ENCODE results near the gene PWWP2B.

The PWWP2B gene

DNA sequence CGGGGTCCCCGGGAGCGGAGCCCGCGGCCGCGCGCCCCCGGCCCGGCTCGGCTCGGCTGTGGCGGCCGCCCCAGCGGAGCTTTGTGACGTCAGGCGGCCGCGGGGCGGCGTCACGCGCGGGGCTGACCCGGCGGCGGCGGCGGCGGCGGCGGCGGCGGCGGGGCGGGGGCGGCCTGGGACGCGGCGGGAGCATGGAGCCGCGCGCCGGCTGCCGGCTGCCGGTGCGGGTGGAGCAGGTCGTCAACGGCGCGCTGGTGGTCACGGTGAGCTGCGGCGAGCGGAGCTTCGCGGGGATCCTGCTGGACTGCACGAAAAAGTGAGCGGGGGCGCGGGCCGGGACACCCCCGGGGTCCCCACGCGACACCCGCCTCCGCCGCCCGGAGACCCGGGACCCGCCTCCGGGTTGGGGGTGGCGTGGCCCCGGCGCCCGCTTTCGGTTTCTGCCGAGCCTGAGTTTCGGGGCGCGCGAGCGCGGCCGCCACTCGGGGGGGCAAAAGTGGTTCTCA lies at the start of gene PWWP2B:
PWWP2B (plus strand) TSS at position 165 of the 506 bp plus-strand sequence; CDS start at position 192, 27 bp downstream.
- TF ChIP-seq EP300 (IDR thresholded peaks at IDR 0.05; ENCODE audit: borderline replicate concordance) (no peak), TCF12 (IDR thresholded peaks at IDR 0.05; ENCODE audit: low read depth) (no peak; the same call in 1 of the 2 replicates), FOXM1 (IDR thresholded peaks at IDR 0.05; ENCODE audit: borderline replicate concordance, low read depth) (no peak), USF1 (IDR thresholded peaks at IDR 0.05) (no peak), TAF1 (IDR thresholded peaks at IDR 0.05; ENCODE audit: low read depth) (0 out of 2 replicates have a peak, but pooled peaks have one; percentile 37), TEAD4 (IDR thresholded peaks at IDR 0.05) (no peak), RAD21 (IDR thresholded peaks at IDR 0.05; ENCODE audit: low read depth) (no peak), CEBPB (IDR thresholded peaks at IDR 0.05) (no peak), ZBTB7A (IDR thresholded peaks at IDR 0.05; ENCODE audit: low read depth) (0 out of 2 replicates have a peak, but pooled peaks have one; percentile 51), EGR1 (IDR thresholded peaks at IDR 0.05) (peak; percentile 44; the same call in 1 of the 2 replicates), MAX (IDR thresholded peaks at IDR 0.05) (no peak), REST (IDR thresholded peaks at IDR 0.05; ENCODE audit: low read depth) (no peak), NFIC (IDR thresholded peaks at IDR 0.05) (no peak), YY1 (IDR thresholded peaks at IDR 0.05; ENCODE audit: low read depth) (no peak), CREB1 (IDR thresholded peaks at IDR 0.05; ENCODE audit: low read depth) (no peak)

- no peak for TF ChIP-seq TEAD4 (IDR thresholded peaks at IDR 0.05)
- TF ChIP-seq RAD21 (IDR thresholded peaks at IDR 0.05; ENCODE audit: low read depth) = no peak
- no peak for TF ChIP-seq TCF12 (IDR thresholded peaks at IDR 0.05; ENCODE audit: low read depth)
- no peak for TF ChIP-seq NFIC (IDR thresholded peaks at IDR 0.05)
- TF ChIP-seq USF1 (IDR thresholded peaks at IDR 0.05) = no peak
- TF ChIP-seq CREB1 (IDR thresholded peaks at IDR 0.05; ENCODE audit: low read depth) = no peak
- TF ChIP-seq YY1 (IDR thresholded peaks at IDR 0.05; ENCODE audit: low read depth) = no peak
- TF ChIP-seq EGR1 (IDR thresholded peaks at IDR 0.05) = no peak
- TF ChIP-seq ZBTB7A (IDR thresholded peaks at IDR 0.05; ENCODE audit: low read depth) = no peak
- no peak for TF ChIP-seq EP300 (IDR thresholded peaks at IDR 0.05; ENCODE audit: borderline replicate concordance)
- TF ChIP-seq REST (IDR thresholded peaks at IDR 0.05; ENCODE audit: low read depth) = no peak
- no peak for TF ChIP-seq MAX (IDR thresholded peaks at IDR 0.05)
- no peak for TF ChIP-seq CEBPB (IDR thresholded peaks at IDR 0.05)
- TF ChIP-seq TAF1 (IDR thresholded peaks at IDR 0.05; ENCODE audit: low read depth) = no peak
Measured at GRCh38 chr10:132347211-132347930, 49.6 kb upstream of the PWWP2B start.

GRCh38 chr10:132347931-132348267 lies 49.1 kb upstream of the PWWP2B start:
- TF ChIP-seq EP300 (IDR thresholded peaks at IDR 0.05; ENCODE audit: borderline replicate concordance) = no peak
- no peak for TF ChIP-seq FOXM1 (IDR thresholded peaks at IDR 0.05; ENCODE audit: borderline replicate concordance, low read depth)
- TF ChIP-seq USF1 (IDR thresholded peaks at IDR 0.05) = no peak
- no peak for TF ChIP-seq CREB1 (IDR thresholded peaks at IDR 0.05; ENCODE audit: low read depth)
- TF ChIP-seq CEBPB (IDR thresholded peaks at IDR 0.05) = no peak
- no peak for TF ChIP-seq TCF12 (IDR thresholded peaks at IDR 0.05; ENCODE audit: low read depth)
- no peak for TF ChIP-seq REST (IDR thresholded peaks at IDR 0.05; ENCODE audit: low read depth)
- no peak for TF ChIP-seq MAX (IDR thresholded peaks at IDR 0.05)
- TF ChIP-seq TEAD4 (IDR thresholded peaks at IDR 0.05) = no peak
- TF ChIP-seq NFIC (IDR thresholded peaks at IDR 0.05) = no peak
- no peak for TF ChIP-seq ZBTB7A (IDR thresholded peaks at IDR 0.05; ENCODE audit: low read depth)

All from Ishikawa (cell line).